Stimulated activated CD8-positive, alpha-beta memory T cell treated with anti-CD3 and anti-CD28 coated beads, Interleukin-15, amount 100 ng/mL, for 24 hours (primary cell): ENCODE data around the gene GDNF.

Experiments used
- DNase-seq: peaks from one replicate; pipeline ENCODE4 v3.0.0-alpha.2; 2020; ENCODE audit warnings: low read depth

Gene GDNF

GRCh38 chr5:37777432-37778130 lies 62.3 kb downstream of the GDNF start:
- no peak for DNase-seq

GRCh38 chr5:37776826-37777225 lies 63.0 kb downstream of the GDNF start:
- no peak for DNase-seq

- DNase-seq: no peak
Measured at GRCh38 chr5:37774912-37775483, 64.8 kb downstream of the GDNF start.

GRCh38 chr5:37773809-37774208 lies 66.0 kb downstream of the GDNF start:
- DNase-seq: no peak

- no peak for DNase-seq
Measured at GRCh38 chr5:37772255-37772654, 67.6 kb downstream of the GDNF start.

- DNase-seq: no peak
Measured at GRCh38 chr5:37771731-37772130, 68.1 kb downstream of the GDNF start.

GRCh38 chr5:37771203-37771611 lies 68.6 kb downstream of the GDNF start:
- DNase-seq: no peak

- no peak for DNase-seq
Measured at GRCh38 chr5:37770786-37771185, 69.1 kb downstream of the GDNF start.

GRCh38 chr5:37769840-37770239 lies 70.0 kb downstream of the GDNF start:
- DNase-seq: no peak

GRCh38 chr5:37769108-37769507 lies 70.7 kb downstream of the GDNF start:
- DNase-seq: no peak

- DNase-seq: no peak
Measured at GRCh38 chr5:37768371-37768770, 71.5 kb downstream of the GDNF start.

- DNase-seq: no peak
Measured at GRCh38 chr5:37767961-37768360, 71.9 kb downstream of the GDNF start.

- DNase-seq: no peak
Measured at GRCh38 chr5:37767251-37767650, 72.6 kb downstream of the GDNF start.
